IMR-90 (cell line): Measurements from ENCODE around the gene PKM. TPM values are rescaled to one million over a fixed set of nuclear protein-coding genes. Genes with fewer than 3 reads are reported as not detected.

Experiments used
- ATAC-seq: fragments of 200-7000 bp; cut with Tn5 transposase; 2 replicates; pipeline ENCODE4 v1.9.1; 2020; ENCODE audit warnings: low read depth, mild to moderate bottlenecking, moderate library complexity
- BruUV-seq: library from RNA; stranded (reverse); fragments of 400-500 nt; replicated peaks from 2 replicates; lab custom pipeline; 2021; lab: Mats Ljungman, UMichigan
- CTCF ChIA-PET: fragments of 300-600 bp; formaldehyde crosslinking; extraction: SDS; loops from one replicate; lab custom pipeline; 2021; ENCODE audit warnings: antibody characterized with exemption; lab: Yijun Ruan, JAX
- POLR2A ChIA-PET: fragments of 300-600 bp; sonication (Branson Sonifier 250); formaldehyde crosslinking; loops from one replicate; lab custom pipeline; 2022; ENCODE audit warnings: antibody characterized with exemption; ENCODE audit not compliant: unreplicated experiment; lab: Charles Lee
- DNase-seq: peaks from one replicate; pipeline ENCODE4 v3.0.0; 2013
- H2AFZ ChIP-seq: replicated peaks from 2 replicates; pipeline ENCODE3; 2013; ENCODE audit warnings: low read length, mild to moderate bottlenecking; ENCODE audit not compliant: poor library complexity
- H2AK5ac ChIP-seq: 2 replicates; pipeline ENCODE4 v1.6.1; 2013; ENCODE audit warnings: low read depth, low read length, inconsistent platforms
- H2AK9ac ChIP-seq: replicated peaks from 2 replicates; pipeline ENCODE3; 2013; ENCODE audit warnings: mild to moderate bottlenecking, low read depth, low read length, moderate library complexity; ENCODE audit not compliant: poor library complexity
- H2BK120ac ChIP-seq: 2 replicates; pipeline ENCODE4 v1.6.1; 2013; ENCODE audit warnings: low read depth, low read length, inconsistent platforms
- H2BK15ac ChIP-seq: 3 replicates; pipeline ENCODE4 v1.6.1; 2013; ENCODE audit warnings: low read depth, low read length, inconsistent platforms
- H2BK20ac ChIP-seq: 2 replicates; pipeline ENCODE4 v1.6.1; 2013; ENCODE audit warnings: low read depth, mild to moderate bottlenecking, inconsistent platforms, low read length, moderate library complexity
- H2BK5ac ChIP-seq: 2 replicates; pipeline ENCODE4 v1.6.1; 2013; ENCODE audit warnings: mild to moderate bottlenecking, low read depth, low read length, inconsistent platforms; ENCODE audit not compliant: poor library complexity, severe bottlenecking
- H3K14ac ChIP-seq: replicated peaks from 2 replicates; pipeline ENCODE4 v1.6.1; 2013; ENCODE audit warnings: low read depth, low read length, inconsistent platforms
- H3K18ac ChIP-seq: 2 replicates; pipeline ENCODE4 v1.6.1; 2013; ENCODE audit warnings: low read depth, low read length, control low read depth
- H3K23ac ChIP-seq: 2 replicates; pipeline ENCODE4 v1.6.1; 2013; ENCODE audit warnings: low read depth, low read length, inconsistent platforms
- H3K27ac ChIP-seq: 2 replicates; pipeline ENCODE4 v1.5.1; 2013; ENCODE audit warnings: mild to moderate bottlenecking, control low read depth, low read length; ENCODE audit not compliant: insufficient read depth
- H3K27me3 ChIP-seq: 2 replicates; pipeline ENCODE4 v1.6.1; 2013; ENCODE audit warnings: low read length; ENCODE audit not compliant: control insufficient read depth, insufficient read depth
- H3K36me3 ChIP-seq: 2 replicates; pipeline ENCODE4 v1.6.1; 2013; ENCODE audit warnings: low read length, mixed read lengths; ENCODE audit not compliant: control insufficient read depth, insufficient read depth
- H3K4ac ChIP-seq: 2 replicates; pipeline ENCODE4 v1.6.1; 2013; ENCODE audit warnings: low read depth, low read length, inconsistent platforms
- H3K4me1 ChIP-seq: 2 replicates; pipeline ENCODE4 v1.6.1; 2013; ENCODE audit warnings: low read length, mixed read lengths; ENCODE audit not compliant: control insufficient read depth, insufficient read depth
- H3K4me2 ChIP-seq: 2 replicates; pipeline ENCODE4 v1.6.1; 2013; ENCODE audit warnings: low read depth, mild to moderate bottlenecking, control low read depth, low read length, moderate library complexity
- H3K4me3 ChIP-seq: 2 replicates; pipeline ENCODE4 v1.5.1; 2013; ENCODE audit warnings: low read depth, mild to moderate bottlenecking, control low read depth, low read length, moderate library complexity; ENCODE audit not compliant: insufficient read depth
- H3K56ac ChIP-seq: 2 replicates; pipeline ENCODE4 v1.6.1; 2013; ENCODE audit warnings: low read length, inconsistent platforms; ENCODE audit not compliant: insufficient read depth; ENCODE audit errors: extremely low read depth
- H3K79me1 ChIP-seq, 2 experiments: 2 replicates each; pipeline ENCODE4 v1.6.1; 2013; ENCODE audit warnings: low read length in 2 of 2, inconsistent platforms in 1 of 2, low read depth in 1 of 2
- H3K9ac ChIP-seq: 2 replicates; pipeline ENCODE4 v1.6.1; 2013; ENCODE audit warnings: low read depth, low read length, control low read depth
- H3K9me1 ChIP-seq: 2 replicates; pipeline ENCODE4 v1.6.1; 2013; ENCODE audit warnings: low read length, inconsistent platforms; ENCODE audit not compliant: insufficient read depth
- H3K9me3 ChIP-seq: 2 replicates; pipeline ENCODE4 v1.6.1; 2013; ENCODE audit warnings: low read length; ENCODE audit not compliant: control insufficient read depth, insufficient read depth
- H4K20me1 ChIP-seq: 2 replicates; pipeline ENCODE4 v1.6.1; 2013; ENCODE audit warnings: low read length, inconsistent platforms; ENCODE audit not compliant: insufficient read depth
- H4K5ac ChIP-seq: 2 replicates; pipeline ENCODE4 v1.6.1; 2013; ENCODE audit warnings: mild to moderate bottlenecking, low read depth, low read length, control low read depth
- H4K8ac ChIP-seq, 2 experiments: 2 replicates each; pipeline ENCODE4 v1.6.1; 2013; ENCODE audit warnings: low read depth in 2 of 2, low read length in 2 of 2, control low read depth in 1 of 2, inconsistent platforms in 1 of 2
- H4K91ac ChIP-seq: 2 replicates; pipeline ENCODE4 v1.6.1; 2013; ENCODE audit warnings: low read depth, low read length, inconsistent platforms; ENCODE audit not compliant: insufficient read depth
- NFE2L2 ChIP-seq: fragments of 150-350 bp; IDR thresholded peaks from 2 replicates; pipeline ENCODE4 v1.6.1; 2016; ENCODE audit warnings: low read depth, mild to moderate bottlenecking, low read length
- POLR2A ChIP-seq: IDR thresholded peaks from 2 replicates; pipeline ENCODE4 v1.6.1; 2012; ENCODE audit warnings: mild to moderate bottlenecking, low read depth, low read length
- WGBS, 2 experiments: methylation state at CpG; one replicate each; pipeline versions ENCODE4 v1.1.5 to v1.1.7; 2013; ENCODE audit warnings: missing lambda C conversion rate in 2 of 2; ENCODE audit not compliant: insufficient read length in 1 of 2; ENCODE audit errors: extremely low coverage in 2 of 2; 5-methylcytosine and 5-hydroxymethylcytosine counted together
- dilution Hi-C: fragments of 300-500 bp; cut with HindIII; formaldehyde crosslinking; loops from one replicate; pipeline ENCODE4 v1.14.3; 2018; ENCODE audit warnings: low sequenced_read_pairs; ENCODE audit not compliant: unreplicated experiment
- in situ Hi-C: fragments of 300-500 bp; cut with MboI; formaldehyde crosslinking; loops from 3 replicates; pipeline ENCODE4 v1.14.3; 2019; ENCODE audit warnings: low sequenced_read_pairs, inconsistent platforms, mixed read lengths
- intact Hi-C: fragments of 100-400 bp; cut with micrococcal nuclease; formaldehyde crosslinking; loops from 2 replicates; pipeline ENCODE4 v1.10.0; 2022
- polyA plus RNA-seq, 3 experiments: library from polyadenylated mRNA; depleted of rRNA; stranded (reverse); fragments of >200 nt; gene quantifications; 2 replicates each; pipeline ENCODE4 v1.2.3, GENCODE V29; 2012; ENCODE audit warnings: low replicate concordance in 1 of 3
- total RNA-seq: library from RNA; depleted of rRNA; stranded (reverse); fragments of >200 nt; gene quantifications from 2 replicates; pipeline ENCODE4 v1.2.3, GENCODE V29; 2012
- TF ChIP-seq, protein P1 (sequence below): fragments of 150-350 bp; IDR thresholded peaks from 2 replicates; pipeline ENCODE4 v1.6.1; 2016; ENCODE audit warnings: low read depth, mild to moderate bottlenecking, low read length, moderate library complexity, borderline replicate concordance

PKM gene
- total and polyA plus RNA-seq, 2 of the 4 experiments (the other 2 are of a cell fraction), result 2,219 to 3,859 TPM

DNA sequence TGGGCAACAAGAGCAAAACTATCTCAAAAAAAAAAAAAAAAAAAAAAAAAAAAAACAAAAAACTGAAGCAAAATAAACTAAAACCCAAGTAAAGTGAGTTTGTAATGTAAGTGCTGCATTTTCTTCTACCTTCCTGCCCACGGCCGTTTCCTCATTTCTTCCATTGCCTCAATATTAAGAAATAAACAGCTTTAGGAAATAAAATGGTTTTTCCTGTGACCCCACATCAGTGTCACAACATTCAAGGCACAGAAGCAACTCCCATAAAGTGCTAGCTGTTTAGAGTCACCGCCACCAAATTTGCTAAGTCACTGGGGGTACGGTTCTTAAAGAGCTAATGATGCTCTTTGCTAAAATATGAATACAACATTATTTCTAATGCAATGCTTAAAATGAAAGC, 3.3 kb downstream of the PKM start:
- Histone ChIP-seq H2AK9ac (no peak overlapping the region), H3K4me1 (peaks cover 27% of the 10 kb centered on the region), H3K27ac (peak overlapping the region; percentile 100), H3K56ac (peak overlapping the region; percentile 88), H3K4ac (peak overlapping the region; percentile 87), H3K36me3 (peaks cover 16% of the 10 kb centered on the region), H2BK5ac (peak overlapping the region; percentile 99), H3K4me2 (peak overlapping the region; percentile 96), H3K9me1 (peaks cover 20% of the 10 kb centered on the region), H2BK20ac (peak overlapping the region; percentile 86; the same call in 1 of the 2 replicates), H3K14ac (peak overlapping the region; percentile 96), H4K8ac (peak overlapping the region; percentile 46 to 89), H2BK120ac (peak overlapping the region; percentile 85), H3K23ac (peak overlapping the region; percentile 91), H3K18ac (peak overlapping the region; percentile 92), H2AFZ (no peak overlapping the region), H2BK15ac (peak overlapping the region; percentile 61; the same call in 1 of the 3 replicates), H4K5ac (peak overlapping the region; percentile 85), H3K27me3 (no peaks in the 10 kb centered on the region), H3K79me1 (peaks cover 8 to 49% of the 10 kb centered on the region in 2 experiments; a peak in 2 of 4 replicates), H2AK5ac (peak overlapping the region; percentile 78), H3K4me3 (peak overlapping the region; percentile 44; the same call in 1 of the 2 replicates), H3K9me3 (no peaks in the 10 kb centered on the region), H3K9ac (peak overlapping the region; percentile 86), H4K91ac (peak overlapping the region; percentile 58), H4K20me1 (peaks cover 64% of the 10 kb centered on the region)
- dilution Hi-C loops, result no loop called here
- in situ Hi-C loops, result no loop called here
- CTCF ChIA-PET, result no interaction called here
- no CpG with 5 or more reads among the region's 4 CpGs for WGBS, 2 experiments
- BruUV-seq, result no TSS peak
- ATAC-seq (no peak), DNase-seq (no peak)
- POLR2A ChIA-PET, result interaction anchor here (0.6 to 1.8 kb wide), 4 partner anchors 9 to 29 kb away, joined by 5 to 16 read pairs (median 10); no protein-coding TSS in a partner anchor
- TF ChIP-seq POLR2A (0 out of 2 replicates have a peak, but pooled peaks have one; percentile 2), NFE2L2 (0 out of 2 replicates have a peak, but pooled peaks have one; percentile 47)
- TF ChIP-seq, protein P1, sequence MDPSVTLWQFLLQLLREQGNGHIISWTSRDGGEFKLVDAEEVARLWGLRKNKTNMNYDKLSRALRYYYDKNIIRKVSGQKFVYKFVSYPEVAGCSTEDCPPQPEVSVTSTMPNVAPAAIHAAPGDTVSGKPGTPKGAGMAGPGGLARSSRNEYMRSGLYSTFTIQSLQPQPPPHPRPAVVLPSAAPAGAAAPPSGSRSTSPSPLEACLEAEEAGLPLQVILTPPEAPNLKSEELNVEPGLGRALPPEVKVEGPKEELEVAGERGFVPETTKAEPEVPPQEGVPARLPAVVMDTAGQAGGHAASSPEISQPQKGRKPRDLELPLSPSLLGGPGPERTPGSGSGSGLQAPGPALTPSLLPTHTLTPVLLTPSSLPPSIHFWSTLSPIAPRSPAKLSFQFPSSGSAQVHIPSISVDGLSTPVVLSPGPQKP, result no peak
- intact Hi-C loops, result no loop called here
